ENCODE measurements around the gene ZNF674. TPM values are rescaled to one million over a fixed set of nuclear protein-coding genes. Genes with fewer than 3 reads are reported as not detected.

The ZNF674 gene
- total and polyA plus RNA-seq, 2 donors (not counting 1 experiment from before 2014, with no cell fraction given): 3.2 to 8.3 TPM

DNA sequence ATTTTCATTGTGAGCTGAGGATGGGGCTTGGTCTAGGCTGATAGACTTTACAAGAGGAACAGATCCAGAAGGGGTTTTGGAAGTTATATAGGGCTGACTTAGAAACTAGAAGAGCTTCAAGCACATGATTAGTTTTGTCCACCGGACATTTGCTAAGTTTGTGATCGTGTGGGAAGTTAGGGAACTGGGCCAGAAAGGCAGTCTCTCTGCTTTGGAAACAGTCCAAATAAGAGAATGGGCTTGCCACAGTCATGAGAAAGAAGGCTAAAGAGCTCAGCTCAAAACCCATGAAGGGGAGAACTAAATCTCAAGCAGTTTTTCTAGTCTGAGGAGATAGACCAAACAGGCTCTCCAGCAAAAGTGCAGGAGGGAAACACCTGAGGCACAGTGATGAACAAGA, 67.8 kb downstream of the ZNF674 start:
- peak; percentile 34 to 46 for DNase-seq (ENCODE audit: low read depth in 2 of 2)
- Histone ChIP-seq H2AFZ (ENCODE audit: low read length) (no peak overlapping the region), H3K79me2 (ENCODE audit: control insufficient read depth, insufficient read depth, low read length) (no peaks in the 10 kb centered on the region), H3K9me3 (ENCODE audit: control insufficient read depth, insufficient read depth, low read depth, low read length) (no peaks in the 10 kb centered on the region), H3K36me3 (ENCODE audit: control insufficient read depth, insufficient read depth, low read length) (no peaks in the 10 kb centered on the region), H3K27ac (ENCODE audit: insufficient read depth, low read length) (no peak overlapping the region), H3K9ac (ENCODE audit: insufficient read depth, low read length) (no peak overlapping the region), H3K4me1 (ENCODE audit: control insufficient read depth, extremely low read depth, insufficient read depth, low read length) (no peaks in the 10 kb centered on the region), H3K27me3 (ENCODE audit: control insufficient read depth, insufficient read depth, low read length) (no peaks in the 10 kb centered on the region), H3K4me2 (ENCODE audit: extremely low read depth, insufficient read depth, low read length) (no peak overlapping the region), H3K4me3 (replicated peaks in 1 of 4; ENCODE audit: control extremely low read depth in 1 of 4, insufficient read depth in 1 of 4, low read depth in 3 of 4, low read length in 4 of 4) (no peak overlapping the region), H4K20me1 (ENCODE audit: control insufficient read depth, extremely low read depth, insufficient read depth, low read length) (no peaks in the 10 kb centered on the region)
- TF ChIP-seq, protein P1, sequence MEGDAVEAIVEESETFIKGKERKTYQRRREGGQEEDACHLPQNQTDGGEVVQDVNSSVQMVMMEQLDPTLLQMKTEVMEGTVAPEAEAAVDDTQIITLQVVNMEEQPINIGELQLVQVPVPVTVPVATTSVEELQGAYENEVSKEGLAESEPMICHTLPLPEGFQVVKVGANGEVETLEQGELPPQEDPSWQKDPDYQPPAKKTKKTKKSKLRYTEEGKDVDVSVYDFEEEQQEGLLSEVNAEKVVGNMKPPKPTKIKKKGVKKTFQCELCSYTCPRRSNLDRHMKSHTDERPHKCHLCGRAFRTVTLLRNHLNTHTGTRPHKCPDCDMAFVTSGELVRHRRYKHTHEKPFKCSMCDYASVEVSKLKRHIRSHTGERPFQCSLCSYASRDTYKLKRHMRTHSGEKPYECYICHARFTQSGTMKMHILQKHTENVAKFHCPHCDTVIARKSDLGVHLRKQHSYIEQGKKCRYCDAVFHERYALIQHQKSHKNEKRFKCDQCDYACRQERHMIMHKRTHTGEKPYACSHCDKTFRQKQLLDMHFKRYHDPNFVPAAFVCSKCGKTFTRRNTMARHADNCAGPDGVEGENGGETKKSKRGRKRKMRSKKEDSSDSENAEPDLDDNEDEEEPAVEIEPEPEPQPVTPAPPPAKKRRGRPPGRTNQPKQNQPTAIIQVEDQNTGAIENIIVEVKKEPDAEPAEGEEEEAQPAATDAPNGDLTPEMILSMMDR (conservative IDR thresholded peaks at IDR 0.05 in 1 of 2, IDR thresholded peaks at IDR 0.05 in 1 of 2; ENCODE audit: low read depth in 1 of 2, low read length in 2 of 2): no peak
- no peak for TF ChIP-seq EZH2 (IDR thresholded peaks at IDR 0.05; ENCODE audit: low read length, missing control alignments)

DNA sequence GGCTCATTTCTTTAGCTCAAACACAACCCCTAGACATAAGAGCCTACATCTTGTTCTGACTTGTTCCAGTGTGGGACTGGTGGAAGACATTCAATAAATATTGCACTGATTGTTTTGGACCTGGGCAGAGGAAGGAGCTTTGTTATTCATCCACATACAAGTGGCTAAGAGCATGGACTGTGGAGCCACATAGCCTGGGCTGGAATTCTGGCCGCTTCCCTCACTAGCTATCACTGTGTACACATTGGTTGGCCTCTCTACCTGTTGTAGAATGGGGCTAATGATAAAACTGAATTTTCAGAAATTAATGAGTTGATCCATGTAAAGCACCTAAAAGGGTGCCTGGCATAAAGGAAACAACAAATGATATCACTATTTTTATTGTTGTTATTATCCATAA, 80.0 kb downstream of the ZNF674 start:
- Histone ChIP-seq H3K4me2 (ENCODE audit: extremely low read depth, insufficient read depth, low read length) (no peak overlapping the region), H3K36me3 (ENCODE audit: control insufficient read depth, insufficient read depth, low read length) (no peaks in the 10 kb centered on the region), H3K4me1 (ENCODE audit: control insufficient read depth, extremely low read depth, insufficient read depth, low read length) (no peaks in the 10 kb centered on the region), H3K27ac (ENCODE audit: insufficient read depth, low read length) (no peak overlapping the region), H3K9me3 (ENCODE audit: control insufficient read depth, insufficient read depth, low read depth, low read length) (no peaks in the 10 kb centered on the region), H3K27me3 (ENCODE audit: control insufficient read depth, insufficient read depth, low read length) (no peaks in the 10 kb centered on the region), H3K9ac (ENCODE audit: insufficient read depth, low read length) (no peak overlapping the region), H4K20me1 (ENCODE audit: control insufficient read depth, extremely low read depth, insufficient read depth, low read length) (no peaks in the 10 kb centered on the region), H2AFZ (ENCODE audit: low read length) (no peak overlapping the region), H3K4me3 (replicated peaks in 1 of 4; ENCODE audit: control extremely low read depth in 1 of 4, insufficient read depth in 1 of 4, low read depth in 3 of 4, low read length in 4 of 4) (no peak overlapping the region), H3K79me2 (ENCODE audit: control insufficient read depth, insufficient read depth, low read length) (no peaks in the 10 kb centered on the region)
- DNase-seq (ENCODE audit: low read depth in 2 of 2): no peak
- no peak for TF ChIP-seq EZH2 (IDR thresholded peaks at IDR 0.05; ENCODE audit: low read length, missing control alignments)
- TF ChIP-seq, protein P1 (conservative IDR thresholded peaks at IDR 0.05 in 1 of 2, IDR thresholded peaks at IDR 0.05 in 1 of 2; ENCODE audit: low read depth in 1 of 2, low read length in 2 of 2): no peak

DNA sequence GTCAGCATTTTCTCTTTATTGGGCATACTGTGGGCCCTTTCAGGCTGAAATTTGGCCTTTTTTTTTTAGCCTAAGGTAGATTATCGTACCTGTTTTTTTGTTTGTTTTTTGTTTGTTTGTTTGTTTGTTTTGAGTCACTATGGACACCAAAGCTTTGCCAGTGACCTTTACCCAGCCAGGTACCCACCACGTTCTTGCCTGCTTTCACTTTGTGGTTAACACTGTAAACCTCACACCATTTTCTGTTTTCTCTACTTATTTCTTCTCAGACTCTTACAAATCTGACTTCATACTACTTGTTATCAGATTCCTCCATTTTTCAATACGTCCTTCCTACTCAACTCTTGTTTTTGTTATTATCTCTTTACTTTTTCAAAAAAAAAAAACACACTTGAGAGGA, 81.5 kb downstream of the ZNF674 start:
- H3K27me3 ChIP-seq (ENCODE audit: control insufficient read depth, insufficient read depth, low read length): no peaks in the 10 kb centered on the region
- no peaks in the 10 kb centered on the region for H4K20me1 ChIP-seq (ENCODE audit: control insufficient read depth, extremely low read depth, insufficient read depth, low read length)
- no peak overlapping the region for H3K9ac ChIP-seq (ENCODE audit: insufficient read depth, low read length)
- no peaks in the 10 kb centered on the region for H3K36me3 ChIP-seq (ENCODE audit: control insufficient read depth, insufficient read depth, low read length)
- H2AFZ ChIP-seq (ENCODE audit: low read length): no peak overlapping the region
- no peak overlapping the region for H3K4me3 ChIP-seq (replicated peaks in 1 of 4; ENCODE audit: control extremely low read depth in 1 of 4, insufficient read depth in 1 of 4, low read depth in 3 of 4, low read length in 4 of 4)
- H3K27ac ChIP-seq (ENCODE audit: insufficient read depth, low read length): no peak overlapping the region
- H3K9me3 ChIP-seq (ENCODE audit: control insufficient read depth, insufficient read depth, low read depth, low read length): no peaks in the 10 kb centered on the region
- H3K79me2 ChIP-seq (ENCODE audit: control insufficient read depth, insufficient read depth, low read length): no peaks in the 10 kb centered on the region
- no peak for DNase-seq (ENCODE audit: low read depth in 2 of 2)
- no peak overlapping the region for H3K4me2 ChIP-seq (ENCODE audit: extremely low read depth, insufficient read depth, low read length)
- no peaks in the 10 kb centered on the region for H3K4me1 ChIP-seq (ENCODE audit: control insufficient read depth, extremely low read depth, insufficient read depth, low read length)
- TF ChIP-seq EZH2 (IDR thresholded peaks at IDR 0.05; ENCODE audit: low read length, missing control alignments): no peak
- TF ChIP-seq, protein P1 (conservative IDR thresholded peaks at IDR 0.05 in 1 of 2, IDR thresholded peaks at IDR 0.05 in 1 of 2; ENCODE audit: low read depth in 1 of 2, low read length in 2 of 2): no peak

Measured in fibroblast of lung (primary cell).